ENCODE results near the gene ACTR6.
"Not testable (repeated sequence)": the region's sequence is repeated elsewhere in the genome, so short reads cannot be mapped to it uniquely, and the experiment has no call there.

ACTR6 gene

GRCh38 chr12:100184549-100185145, 16.0 kb upstream of the ACTR6 start:
- in situ Hi-C loops (cut with HindIII; ENCODE audit: low sequenced_read_pairs) = no loop called here

GRCh38 chr12:100185361-100185894, 15.2 kb upstream of the ACTR6 start:
- in situ Hi-C loops (cut with HindIII; ENCODE audit: low sequenced_read_pairs) = no loop called here

- in situ Hi-C loops (cut with HindIII; ENCODE audit: low sequenced_read_pairs) = no loop called here
These were observed 14.5 kb upstream of the ACTR6 start for GRCh38 chr12:100186071-100186470.

GRCh38 chr12:100187068-100187467, 13.5 kb upstream of the ACTR6 start:
- in situ Hi-C loops (cut with HindIII; ENCODE audit: low sequenced_read_pairs) = no loop called here

GRCh38 chr12:100187857-100188519, 12.6 kb upstream of the ACTR6 start:
- in situ Hi-C loops (cut with HindIII; ENCODE audit: low sequenced_read_pairs) = no loop called here

- in situ Hi-C loops (cut with HindIII; ENCODE audit: low sequenced_read_pairs) = not testable (repeated sequence)
These were observed 11.6 kb upstream of the ACTR6 start for GRCh38 chr12:100188888-100189635.

GRCh38 chr12:100189636-100190394, 10.8 kb upstream of the ACTR6 start:
- in situ Hi-C loops (cut with HindIII; ENCODE audit: low sequenced_read_pairs) = no loop called here

GRCh38 chr12:100193085-100193484, 7.5 kb upstream of the ACTR6 start:
- in situ Hi-C loops (cut with HindIII; ENCODE audit: low sequenced_read_pairs) = no loop called here

GRCh38 chr12:100197486-100197885, 3.1 kb upstream of the ACTR6 start:
- in situ Hi-C loops (cut with HindIII; ENCODE audit: low sequenced_read_pairs) = no loop called here

- in situ Hi-C loops (cut with HindIII; ENCODE audit: low sequenced_read_pairs) = no loop called here
These were observed 1.6 kb upstream of the ACTR6 start for GRCh38 chr12:100199023-100199346.

GRCh38 chr12:100199347-100200149, 1.1 kb upstream of the ACTR6 start:
- in situ Hi-C loops (cut with HindIII; ENCODE audit: low sequenced_read_pairs) = no loop called here

GRCh38 chr12:100201604-100202423, 1.2 kb downstream of the ACTR6 start:
- in situ Hi-C loops (cut with HindIII; ENCODE audit: low sequenced_read_pairs) = no loop called here

GRCh38 chr12:100207311-100207710, 6.7 kb downstream of the ACTR6 start:
- in situ Hi-C loops (cut with HindIII; ENCODE audit: low sequenced_read_pairs) = no loop called here

- in situ Hi-C loops (cut with HindIII; ENCODE audit: low sequenced_read_pairs) = no loop called here
These were observed 8.2 kb downstream of the ACTR6 start for GRCh38 chr12:100208834-100209233.

- in situ Hi-C loops (cut with HindIII; ENCODE audit: low sequenced_read_pairs) = no loop called here
These were observed 11.1 kb downstream of the ACTR6 start for GRCh38 chr12:100211698-100212097.

- in situ Hi-C loops (cut with HindIII; ENCODE audit: low sequenced_read_pairs) = no loop called here
These were observed 12.6 kb downstream of the ACTR6 start for GRCh38 chr12:100213016-100213891.

GRCh38 chr12:100214518-100214917, 13.9 kb downstream of the ACTR6 start:
- in situ Hi-C loops (cut with HindIII; ENCODE audit: low sequenced_read_pairs) = no loop called here

GRCh38 chr12:100215209-100215608, 14.6 kb downstream of the ACTR6 start:
- in situ Hi-C loops (cut with HindIII; ENCODE audit: low sequenced_read_pairs) = no loop called here

- in situ Hi-C loops (cut with HindIII; ENCODE audit: low sequenced_read_pairs) = no loop called here
These were observed 15.7 kb downstream of the ACTR6 start for GRCh38 chr12:100216337-100216736.

Measured in DLD1 (cell line).